Measurements from ENCODE around the gene DDTL.
"Not testable (repeated sequence)": the region's sequence is repeated elsewhere in the genome, so short reads cannot be mapped to it uniquely, and the experiment has no call there.

DNA sequence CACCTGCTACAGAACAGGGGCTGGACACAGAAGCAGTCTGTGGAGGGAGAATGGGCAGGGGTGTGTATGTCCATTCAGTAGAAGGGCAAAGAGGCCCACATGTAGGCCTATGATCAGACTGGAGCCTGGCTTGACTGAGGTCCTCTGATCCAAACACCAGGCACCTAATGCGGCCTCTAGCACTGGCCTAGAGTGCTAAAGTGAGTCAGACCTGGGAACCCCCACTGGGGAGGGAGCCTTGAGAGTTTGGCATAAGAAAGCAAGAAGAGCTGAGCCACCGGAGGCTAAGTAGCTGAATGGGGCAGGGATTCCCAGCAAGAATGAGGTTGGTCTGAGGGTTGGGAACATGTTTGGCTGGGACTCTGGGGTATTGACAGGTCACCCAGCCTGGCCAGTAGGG, 15.3 kb upstream of the DDTL start:
- TF ChIP-seq, protein P1, sequence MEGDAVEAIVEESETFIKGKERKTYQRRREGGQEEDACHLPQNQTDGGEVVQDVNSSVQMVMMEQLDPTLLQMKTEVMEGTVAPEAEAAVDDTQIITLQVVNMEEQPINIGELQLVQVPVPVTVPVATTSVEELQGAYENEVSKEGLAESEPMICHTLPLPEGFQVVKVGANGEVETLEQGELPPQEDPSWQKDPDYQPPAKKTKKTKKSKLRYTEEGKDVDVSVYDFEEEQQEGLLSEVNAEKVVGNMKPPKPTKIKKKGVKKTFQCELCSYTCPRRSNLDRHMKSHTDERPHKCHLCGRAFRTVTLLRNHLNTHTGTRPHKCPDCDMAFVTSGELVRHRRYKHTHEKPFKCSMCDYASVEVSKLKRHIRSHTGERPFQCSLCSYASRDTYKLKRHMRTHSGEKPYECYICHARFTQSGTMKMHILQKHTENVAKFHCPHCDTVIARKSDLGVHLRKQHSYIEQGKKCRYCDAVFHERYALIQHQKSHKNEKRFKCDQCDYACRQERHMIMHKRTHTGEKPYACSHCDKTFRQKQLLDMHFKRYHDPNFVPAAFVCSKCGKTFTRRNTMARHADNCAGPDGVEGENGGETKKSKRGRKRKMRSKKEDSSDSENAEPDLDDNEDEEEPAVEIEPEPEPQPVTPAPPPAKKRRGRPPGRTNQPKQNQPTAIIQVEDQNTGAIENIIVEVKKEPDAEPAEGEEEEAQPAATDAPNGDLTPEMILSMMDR (IDR thresholded peaks at IDR 0.05; ENCODE audit: low read depth, low read length, missing input control) = not testable (repeated sequence)
- TF ChIP-seq, protein P2, sequence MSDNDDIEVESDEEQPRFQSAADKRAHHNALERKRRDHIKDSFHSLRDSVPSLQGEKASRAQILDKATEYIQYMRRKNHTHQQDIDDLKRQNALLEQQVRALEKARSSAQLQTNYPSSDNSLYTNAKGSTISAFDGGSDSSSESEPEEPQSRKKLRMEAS (IDR thresholded peaks at IDR 0.05) = not testable (repeated sequence)
- not testable (repeated sequence) for TF ChIP-seq GABPA (IDR thresholded peaks at IDR 0.05 in 1 of 2, conservative IDR thresholded peaks at IDR 0.05 in 1 of 2); RAD21 (IDR thresholded peaks at IDR 0.05); TAF1 (conservative IDR thresholded peaks at IDR 0.05); HNF4G (IDR thresholded peaks at IDR 0.05); EGR1 (IDR thresholded peaks at IDR 0.05; ENCODE audit: low read depth in 2 of 2); HNF4A (conservative IDR thresholded peaks at IDR 0.05); FOXA1 (IDR thresholded peaks at IDR 0.05)
- TF ChIP-seq, protein P3, sequence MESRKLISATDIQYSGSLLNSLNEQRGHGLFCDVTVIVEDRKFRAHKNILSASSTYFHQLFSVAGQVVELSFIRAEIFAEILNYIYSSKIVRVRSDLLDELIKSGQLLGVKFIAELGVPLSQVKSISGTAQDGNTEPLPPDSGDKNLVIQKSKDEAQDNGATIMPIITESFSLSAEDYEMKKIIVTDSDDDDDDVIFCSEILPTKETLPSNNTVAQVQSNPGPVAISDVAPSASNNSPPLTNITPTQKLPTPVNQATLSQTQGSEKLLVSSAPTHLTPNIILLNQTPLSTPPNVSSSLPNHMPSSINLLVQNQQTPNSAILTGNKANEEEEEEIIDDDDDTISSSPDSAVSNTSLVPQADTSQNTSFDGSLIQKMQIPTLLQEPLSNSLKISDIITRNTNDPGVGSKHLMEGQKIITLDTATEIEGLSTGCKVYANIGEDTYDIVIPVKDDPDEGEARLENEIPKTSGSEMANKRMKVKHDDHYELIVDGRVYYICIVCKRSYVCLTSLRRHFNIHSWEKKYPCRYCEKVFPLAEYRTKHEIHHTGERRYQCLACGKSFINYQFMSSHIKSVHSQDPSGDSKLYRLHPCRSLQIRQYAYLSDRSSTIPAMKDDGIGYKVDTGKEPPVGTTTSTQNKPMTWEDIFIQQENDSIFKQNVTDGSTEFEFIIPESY (IDR thresholded peaks at IDR 0.05) = not testable (repeated sequence)
- TF ChIP-seq, protein P4, sequence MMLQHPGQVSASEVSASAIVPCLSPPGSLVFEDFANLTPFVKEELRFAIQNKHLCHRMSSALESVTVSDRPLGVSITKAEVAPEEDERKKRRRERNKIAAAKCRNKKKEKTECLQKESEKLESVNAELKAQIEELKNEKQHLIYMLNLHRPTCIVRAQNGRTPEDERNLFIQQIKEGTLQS (IDR thresholded peaks at IDR 0.05) = not testable (repeated sequence)

All from liver (tissue), 3 donors.